Measurements from ENCODE around the gene RALGAPA1. TPM values are rescaled to one million over a fixed set of nuclear protein-coding genes. Genes with fewer than 3 reads are reported as not detected.

The RALGAPA1 gene
- polyA plus RNA-seq, 1 donor (not counting 4 experiments of a cell fraction or from before 2014, with no cell fraction given): 12.1 TPM

GRCh38 chr14:35835208-35835982 is 26.3 kb upstream of the RALGAPA1 start:
- Histone ChIP-seq H3K79me2 (ENCODE audit: control insufficient read depth, insufficient read depth, low read length) (no peaks in the 10 kb centered on the region), H3K36me3 (ENCODE audit: control insufficient read depth in 2 of 2, extremely low read depth in 1 of 2, insufficient read depth in 2 of 2, low read length in 2 of 2) (no peaks in the 10 kb centered on the region), H3K4me2 (ENCODE audit: control insufficient read depth, extremely low read depth, insufficient read depth, low read depth, low read length) (no peak overlapping the region), H3K4me1 (ENCODE audit: control insufficient read depth, extremely low read depth, insufficient read depth, low read length) (no peaks in the 10 kb centered on the region), H3K9me3 (ENCODE audit: control insufficient read depth, low read depth, low read length) (no peaks in the 10 kb centered on the region), H3K4me3 (ENCODE audit: control insufficient read depth in 2 of 3, extremely low read depth in 1 of 3, insufficient read depth in 2 of 3, low read depth in 1 of 3, low read length in 3 of 3) (no peak overlapping the region), H4K20me1 (ENCODE audit: control insufficient read depth, extremely low read depth, insufficient read depth, low read length) (no peaks in the 10 kb centered on the region), H3K9ac (ENCODE audit: control insufficient read depth, extremely low read depth, insufficient read depth, low read length) (no peak overlapping the region), H3K27ac (ENCODE audit: control insufficient read depth, insufficient read depth, low read length) (no peak overlapping the region), H2AFZ (ENCODE audit: control insufficient read depth, low read length) (no peak overlapping the region), H3K27me3 (ENCODE audit: control insufficient read depth, extremely low read depth, insufficient read depth, low read length) (no peaks in the 10 kb centered on the region), H3K9me1 (ENCODE audit: control insufficient read depth, extremely low read depth, insufficient read depth, low read length) (no peaks in the 10 kb centered on the region)
- TF ChIP-seq CTCF (optimal IDR thresholded peaks at IDR 0.05 in 1 of 3, IDR thresholded peaks at IDR 0.05 in 1 of 3, conservative IDR thresholded peaks at IDR 0.05 in 1 of 3; ENCODE audit: extremely low read depth in 1 of 3, insufficient read depth in 2 of 3, low read length in 3 of 3) (no peak), EZH2 (IDR thresholded peaks at IDR 0.05; ENCODE audit: low read length) (no peak)
- no peak for DNase-seq (ENCODE audit: low read depth, low spot score)
- no peak for FAIRE-seq
- dilution Hi-C loops (cut with MboI; ENCODE audit: extremely low pct_ligation_motif_present, low sequenced_read_pairs): no loop called here

GRCh38 chr14:35829449-35829848 is 20.4 kb upstream of the RALGAPA1 start:
- DNase-seq (ENCODE audit: low read depth, low spot score): no peak
- Histone ChIP-seq H3K27me3 (ENCODE audit: control insufficient read depth, extremely low read depth, insufficient read depth, low read length) (no peaks in the 10 kb centered on the region), H3K9me1 (ENCODE audit: control insufficient read depth, extremely low read depth, insufficient read depth, low read length) (no peaks in the 10 kb centered on the region)

More at GRCh38 chr14:35829449-35829848, 20.4 kb upstream of the RALGAPA1 start:
- dilution Hi-C loops (cut with MboI; ENCODE audit: extremely low pct_ligation_motif_present, low sequenced_read_pairs): no loop called here
- Histone ChIP-seq H3K9ac (ENCODE audit: control insufficient read depth, extremely low read depth, insufficient read depth, low read length) (no peak overlapping the region), H3K36me3 (ENCODE audit: control insufficient read depth in 2 of 2, extremely low read depth in 1 of 2, insufficient read depth in 2 of 2, low read length in 2 of 2) (no peaks in the 10 kb centered on the region), H3K9me3 (ENCODE audit: control insufficient read depth, low read depth, low read length) (no peaks in the 10 kb centered on the region), H3K79me2 (ENCODE audit: control insufficient read depth, insufficient read depth, low read length) (peaks cover 14% of the 10 kb centered on the region), H4K20me1 (ENCODE audit: control insufficient read depth, extremely low read depth, insufficient read depth, low read length) (no peaks in the 10 kb centered on the region), H3K4me2 (ENCODE audit: control insufficient read depth, extremely low read depth, insufficient read depth, low read depth, low read length) (no peak overlapping the region), H3K4me1 (ENCODE audit: control insufficient read depth, extremely low read depth, insufficient read depth, low read length) (peaks cover 8% of the 10 kb centered on the region), H3K4me3 (ENCODE audit: control insufficient read depth in 2 of 3, extremely low read depth in 1 of 3, insufficient read depth in 2 of 3, low read depth in 1 of 3, low read length in 3 of 3) (no peak overlapping the region), H2AFZ (ENCODE audit: control insufficient read depth, low read length) (no peak overlapping the region), H3K27ac (ENCODE audit: control insufficient read depth, insufficient read depth, low read length) (no peak overlapping the region)
- TF ChIP-seq CTCF (optimal IDR thresholded peaks at IDR 0.05 in 1 of 3, IDR thresholded peaks at IDR 0.05 in 1 of 3, conservative IDR thresholded peaks at IDR 0.05 in 1 of 3; ENCODE audit: extremely low read depth in 1 of 3, insufficient read depth in 2 of 3, low read length in 3 of 3) (no peak), EZH2 (IDR thresholded peaks at IDR 0.05; ENCODE audit: low read length) (no peak)
- no peak for FAIRE-seq
